K562 (cell line): Measurements from ENCODE around the gene FOSL1. TPM values are rescaled to one million over a fixed set of nuclear protein-coding genes. Genes with fewer than 3 reads are reported as not detected.
A peak's percentile ranks its signal among the peaks of the same experiment; 100 is the strongest.

ENCODE experiments used
- ATF7 ChIP-seq: fragments of 450-650 bp; IDR thresholded peaks from 2 replicates; pipeline ENCODE4 v1.7.1; 2014; ENCODE audit warnings: mild to moderate bottlenecking, moderate library complexity
- CREB3L1 ChIP-seq: fragments of 450-650 bp; IDR thresholded peaks from 2 replicates; pipeline ENCODE4 v1.6.1; 2014; ENCODE audit warnings: low read depth, mild to moderate bottlenecking, moderate library complexity, borderline replicate concordance
- CTCF ChIP-seq, 3 experiments: IDR thresholded peaks in 2 of 3; conservative IDR thresholded peaks in 1 of 3; 2 replicates each; pipeline ENCODE4 v1.5.1; 2011 to 2012; ENCODE audit warnings: low read length in 3 of 3, mild to moderate bottlenecking in 3 of 3, control low read depth in 2 of 3, improper control_type of control experiment in 1 of 3, inconsistent platforms in 1 of 3, low read depth in 1 of 3, mixed read lengths in 1 of 3, moderate library complexity in 1 of 3; ENCODE audit not compliant: insufficient read depth in 2 of 3
- DMBX1 ChIP-seq: fragments of 250-450 bp; sonication (Bioruptor Pico); IDR thresholded peaks from 2 replicates; pipeline ENCODE4 v1.8.0; 2022; ENCODE audit warnings: inconsistent platforms, mild to moderate bottlenecking, moderate library complexity, borderline replicate concordance
- GATA2 ChIP-seq: sonication (generic); formaldehyde crosslinking; IDR thresholded peaks from 2 replicates; pipeline ENCODE4 v1.4.0; 2020; ENCODE audit warnings: mild to moderate bottlenecking, missing genetic modification reagents
- HES1 ChIP-seq: fragments of 450-650 bp; IDR thresholded peaks from 2 replicates; pipeline ENCODE4 v1.6.1; 2016; ENCODE audit warnings: low read depth, mild to moderate bottlenecking, moderate library complexity
- MLX ChIP-seq, 2 experiments: fragments of 450-650 bp in 1 of 2; sonication (generic) in 1 of 2; formaldehyde crosslinking; conservative IDR thresholded peaks; 2 replicates each; pipeline versions ENCODE4 v1.4.0 to v1.8.1; 2020 to 2022; ENCODE audit warnings: mild to moderate bottlenecking in 1 of 2, missing genetic modification reagents in 1 of 2
- NEUROD1 ChIP-seq: fragments of 150-350 bp; IDR thresholded peaks from 2 replicates; pipeline ENCODE4 v1.6.1; 2014; ENCODE audit warnings: borderline replicate concordance, low read length, low read depth; ENCODE audit not compliant: partially characterized antibody
- PRPF4 ChIP-seq: fragments of 200-400 bp; formaldehyde crosslinking; IDR thresholded peaks from one replicate; pipeline ENCODE4 v1.6.1; 2017; ENCODE audit warnings: low read length, low read depth, mild to moderate bottlenecking; ENCODE audit not compliant: insufficient read depth, poor library complexity, severe bottlenecking
- RB1 ChIP-seq: fragments of 450-650 bp; IDR thresholded peaks from 2 replicates; pipeline ENCODE4 v1.6.1; 2017; ENCODE audit warnings: low read depth, mild to moderate bottlenecking
- SAP30 ChIP-seq: fragments of 200-600 bp; sonication (generic); IDR thresholded peaks from 2 replicates; pipeline ENCODE4 v1.6.1; 2012; ENCODE audit warnings: borderline replicate concordance, low read depth, mild to moderate bottlenecking, moderate library complexity, low read length, control low read depth, inconsistent platforms; ENCODE audit not compliant: insufficient read depth, poor library complexity, severe bottlenecking
- SRSF7 ChIP-seq: fragments of 200-400 bp; formaldehyde crosslinking; optimal IDR thresholded peaks from 2 replicates; pipeline ENCODE3; 2017; ENCODE audit warnings: mild to moderate bottlenecking, low read depth, low read length
- TSHZ1 ChIP-seq: fragments of 250-450 bp; sonication (Bioruptor Pico); IDR thresholded peaks from 2 replicates; pipeline ENCODE4 v1.4.0; 2020; ENCODE audit warnings: mild to moderate bottlenecking, moderate library complexity
- YY1 ChIP-seq, 3 experiments: IDR thresholded peaks; 2 replicates each; pipeline ENCODE4 v1.6.1; 2011; ENCODE audit warnings: low read length in 2 of 3, mild to moderate bottlenecking in 2 of 3, moderate library complexity in 2 of 3, borderline replicate concordance in 1 of 3, control low read depth in 1 of 3, low read depth in 1 of 3; ENCODE audit not compliant: insufficient read depth in 3 of 3, insufficient replicate concordance in 2 of 3, control insufficient read depth in 1 of 3, insufficient read length in 1 of 3; ENCODE audit errors: extremely low read depth in 1 of 3
- ZFX ChIP-seq: sonication (generic); formaldehyde crosslinking; IDR thresholded peaks from 2 replicates; pipeline ENCODE4 v1.8.0; 2022; ENCODE audit warnings: mild to moderate bottlenecking, missing genetic modification reagents, moderate library complexity
- polyA plus RNA-seq, 8 experiments: library from polyadenylated mRNA; depleted of rRNA in 4 of 8; stranded (reverse) in 5 of 8; unstranded in 3 of 8; fragments of >200 nt; fragmentation: Nextera tagmentation in 2 of 8; fragmentation: Illumina TruSeq in 1 of 8; extraction: Ambion mirVana in 2 of 8; extraction: Trizol in 1 of 8; gene quantifications; 2 replicates each; pipeline versions ENCODE4 v1.2.1 to v1.2.3, GENCODE V29; 2011 to 2014; ENCODE audit warnings: inconsistent platforms in 1 of 8, missing spikeins in 1 of 8
- total RNA-seq, 7 experiments: library from RNA; depleted of rRNA in 6 of 7; stranded (reverse); fragments of >200 nt in 6 of 7; fragmentation: Illumina TruSeq in 2 of 7; extraction: Trizol in 2 of 7; gene quantifications; 2 replicates each; pipeline versions ENCODE4 v1.2.1 to v1.2.3, GENCODE V29; 2011 to 2021; ENCODE audit warnings: low replicate concordance in 1 of 7

Gene FOSL1
- total and polyA plus RNA-seq, 9 of the 15 experiments (the other 6 are each of a cell fraction or from before 2014, with no cell fraction given) = 3.5 to 39.6 (median 10.0) TPM

GRCh38 chr11:65911682-65912568, 11.7 kb upstream of the FOSL1 start (continued):
- TF ChIP-seq ATF7 (no peak), ZFX (CRISPR knock-in tag) (no peak; the same call in 1 of the 2 replicates), SAP30 (peak; percentile 42), TSHZ1 (no peak), RB1 (peak; percentile 95), HES1 (no peak), CREB3L1 (no peak), YY1 (IDR thresholded peaks at IDR 0.05; ENCODE audit: borderline replicate concordance in 1 of 3, control insufficient read depth in 1 of 3, extremely low read depth in 1 of 3, insufficient read depth in 3 of 3, insufficient read length in 1 of 3, insufficient replicate concordance in 2 of 3, low read depth in 1 of 3, low read length in 2 of 3) (no peak), GATA2 (CRISPR knock-in tag) (no peak), DMBX1 (CRISPR knock-in tag) (no peak), NEUROD1 (peak; percentile 27), PRPF4 (no peak), SRSF7 (no peak), MLX (CRISPR knock-in tag; conservative IDR thresholded peaks at IDR 0.05) (no peak), CTCF (IDR thresholded peaks at IDR 0.05 in 2 of 3, conservative IDR thresholded peaks at IDR 0.05 in 1 of 3; ENCODE audit: insufficient read depth in 2 of 3, low read depth in 1 of 3, low read length in 3 of 3) (peak; percentile 55 to 76 (median 58))
